Skeletal muscle cell (primary cell): ENCODE measurements around the gene PNKD.

ENCODE experiments used
- DNase-seq: peaks from one replicate; pipeline ENCODE4 v3.0.0-alpha.2; 2010; ENCODE audit warnings: low read depth
- H3K4me3 ChIP-seq: 2 replicates; pipeline ENCODE4 v1.5.1; 2011; ENCODE audit warnings: low read depth, mild to moderate bottlenecking, control low read depth, low read length, moderate library complexity

Gene PNKD

GRCh38 chr2:218386505-218387368 is 116.4 kb downstream of the PNKD start:
- no peak overlapping the region for H3K4me3 ChIP-seq
- DNase-seq, result no peak

GRCh38 chr2:218387369-218388194 is 117.3 kb downstream of the PNKD start:
- no peak for DNase-seq
- H3K4me3 ChIP-seq, result peak overlapping the region; percentile 35

GRCh38 chr2:218389333-218390150 is 119.2 kb downstream of the PNKD start:
- no peak overlapping the region for H3K4me3 ChIP-seq
- no peak for DNase-seq

- no peak overlapping the region for H3K4me3 ChIP-seq
- no peak for DNase-seq
Observed at GRCh38 chr2:218391202-218391601, 120.9 kb downstream of the PNKD start.

- no peak overlapping the region for H3K4me3 ChIP-seq
- DNase-seq, result no peak
Observed at GRCh38 chr2:218392459-218392858, 122.1 kb downstream of the PNKD start.

GRCh38 chr2:218392891-218393462 is 122.7 kb downstream of the PNKD start:
- no peak overlapping the region for H3K4me3 ChIP-seq
- DNase-seq, result no peak

GRCh38 chr2:218393750-218394290 is 123.5 kb downstream of the PNKD start:
- DNase-seq, result no peak
- no peak overlapping the region for H3K4me3 ChIP-seq

GRCh38 chr2:218394298-218395089 is 124.2 kb downstream of the PNKD start:
- no peak overlapping the region for H3K4me3 ChIP-seq
- no peak for DNase-seq

GRCh38 chr2:218395090-218395444 is 124.7 kb downstream of the PNKD start:
- no peak for DNase-seq
- no peak overlapping the region for H3K4me3 ChIP-seq

- DNase-seq, result no peak
- peak overlapping the region; percentile 86 for H3K4me3 ChIP-seq
Observed at GRCh38 chr2:218395456-218395825, 125.1 kb downstream of the PNKD start.

- H3K4me3 ChIP-seq, result peak overlapping the region; percentile 86
- peak; percentile 94 for DNase-seq
Observed at GRCh38 chr2:218395826-218396687, 125.7 kb downstream of the PNKD start.
